Coronary artery (tissue), 2 donors: ENCODE data around the gene AANAT.

Experiments
- DNase-seq: peaks from one replicate; pipeline ENCODE4 v3.0.0-alpha.2; 2017; ENCODE audit warnings: low spot score
- H3K27ac ChIP-seq, 2 donors: fragments of 200-600 bp; sonication (generic); one replicate each; pipeline ENCODE4 v1.5.1; 2016 to 2019
- H3K4me3 ChIP-seq: fragments of 200-600 bp; sonication (generic); 2 replicates; pipeline ENCODE4 v1.5.1; 2016; ENCODE audit warnings: mild to moderate bottlenecking, moderate library complexity
- TF ChIP-seq, protein P1 (sequence below): fragments of 200-600 bp; sonication (generic); IDR thresholded peaks from one replicate; pipeline ENCODE4 v1.5.1; 2019; ENCODE audit warnings: antibody characterized with exemption

Gene AANAT

DNA sequence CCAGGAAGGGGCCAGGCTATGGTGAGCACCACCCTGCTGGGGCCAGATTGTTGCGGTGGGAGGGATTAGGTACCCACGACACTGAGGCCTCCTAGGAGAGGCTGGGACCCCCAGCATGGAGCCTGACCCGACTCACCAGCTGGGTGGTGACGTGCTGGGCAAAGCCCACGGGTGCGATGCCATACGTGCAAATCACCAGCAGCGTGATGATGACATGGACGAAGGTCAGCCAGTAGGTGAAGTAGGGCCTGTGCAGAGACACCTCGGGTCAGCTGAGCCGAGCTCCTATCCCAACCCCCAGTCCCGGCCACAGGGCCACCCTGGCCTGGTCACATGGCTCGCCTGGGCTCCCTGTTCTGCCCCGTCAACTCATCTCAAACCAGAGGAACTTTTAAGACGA lies 7.5 kb downstream of the AANAT start:
- TF ChIP-seq, protein P1, sequence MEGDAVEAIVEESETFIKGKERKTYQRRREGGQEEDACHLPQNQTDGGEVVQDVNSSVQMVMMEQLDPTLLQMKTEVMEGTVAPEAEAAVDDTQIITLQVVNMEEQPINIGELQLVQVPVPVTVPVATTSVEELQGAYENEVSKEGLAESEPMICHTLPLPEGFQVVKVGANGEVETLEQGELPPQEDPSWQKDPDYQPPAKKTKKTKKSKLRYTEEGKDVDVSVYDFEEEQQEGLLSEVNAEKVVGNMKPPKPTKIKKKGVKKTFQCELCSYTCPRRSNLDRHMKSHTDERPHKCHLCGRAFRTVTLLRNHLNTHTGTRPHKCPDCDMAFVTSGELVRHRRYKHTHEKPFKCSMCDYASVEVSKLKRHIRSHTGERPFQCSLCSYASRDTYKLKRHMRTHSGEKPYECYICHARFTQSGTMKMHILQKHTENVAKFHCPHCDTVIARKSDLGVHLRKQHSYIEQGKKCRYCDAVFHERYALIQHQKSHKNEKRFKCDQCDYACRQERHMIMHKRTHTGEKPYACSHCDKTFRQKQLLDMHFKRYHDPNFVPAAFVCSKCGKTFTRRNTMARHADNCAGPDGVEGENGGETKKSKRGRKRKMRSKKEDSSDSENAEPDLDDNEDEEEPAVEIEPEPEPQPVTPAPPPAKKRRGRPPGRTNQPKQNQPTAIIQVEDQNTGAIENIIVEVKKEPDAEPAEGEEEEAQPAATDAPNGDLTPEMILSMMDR = no peak
- Histone ChIP-seq H3K4me3 (no peak overlapping the region), H3K27ac (no peak overlapping the region)
- no peak for DNase-seq

DNA sequence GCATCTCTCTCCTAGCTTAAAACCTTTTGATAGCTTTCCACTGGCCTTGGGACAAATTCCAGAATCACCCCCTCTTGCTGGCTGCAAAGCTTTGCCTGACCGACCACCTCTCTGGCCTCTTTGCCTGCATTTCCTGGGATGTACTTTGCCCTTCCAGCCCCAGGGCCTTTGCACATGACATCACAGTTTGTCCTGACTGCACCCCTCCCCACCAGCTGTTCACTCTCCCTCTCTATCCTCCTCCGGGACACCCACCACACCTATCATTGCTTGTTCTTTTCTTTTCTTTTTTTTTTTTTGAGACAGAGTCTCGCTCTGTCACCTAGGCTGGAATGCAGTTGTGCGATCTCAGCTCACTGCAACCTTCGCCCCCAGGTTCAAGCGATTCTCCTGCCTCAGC lies 7.9 kb downstream of the AANAT start:
- TF ChIP-seq, protein P1 = no peak
- H3K27ac ChIP-seq = no peak overlapping the region
- H3K4me3 ChIP-seq = no peak overlapping the region
- no peak for DNase-seq

DNA sequence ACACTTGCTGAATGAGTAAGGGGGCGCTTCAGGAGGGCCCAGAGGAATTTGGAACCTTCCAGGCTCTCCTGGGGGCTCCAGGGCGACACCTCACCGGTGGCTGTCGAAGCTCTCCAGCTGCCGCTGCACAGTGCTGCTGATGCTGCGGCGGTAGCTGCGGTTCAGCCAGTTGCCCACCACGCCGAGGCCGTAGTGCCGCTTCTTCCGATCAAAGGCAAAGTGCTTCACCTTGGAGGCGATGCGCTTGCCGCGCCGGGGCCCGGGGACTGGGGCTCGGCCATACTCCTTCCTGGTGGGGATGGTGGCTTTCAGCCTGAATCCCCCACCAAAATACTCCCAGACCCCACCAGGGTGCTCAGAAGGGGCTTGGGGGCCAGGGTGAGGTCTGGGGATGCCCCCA lies 9.3 kb downstream of the AANAT start:
- no peak for DNase-seq
- H3K27ac ChIP-seq = no peak overlapping the region

DNA sequence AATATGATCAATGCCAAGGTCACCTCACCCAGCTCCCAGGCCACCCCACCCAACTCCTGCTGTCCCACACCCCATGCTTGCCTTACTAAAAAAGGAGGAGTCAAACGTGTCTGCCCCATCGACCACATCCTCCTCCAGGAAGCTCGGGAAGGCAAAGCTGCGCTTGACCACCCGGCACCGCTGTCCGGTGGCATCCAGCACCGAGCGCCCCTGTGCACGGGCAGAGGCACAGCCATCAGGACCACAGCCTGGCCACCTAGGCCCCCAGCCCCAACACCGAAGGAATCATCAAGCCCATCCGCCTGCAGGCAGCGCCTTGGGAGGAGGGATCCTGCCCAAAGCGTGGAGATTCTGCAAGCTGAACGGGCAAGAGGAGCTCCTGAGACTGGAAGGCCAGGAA lies 10.2 kb downstream of the AANAT start:
- no peak overlapping the region for H3K27ac ChIP-seq
- no peak overlapping the region for H3K4me3 ChIP-seq
- DNase-seq = no peak
- TF ChIP-seq, protein P1 = no peak

More for the DNA sequence above, 9.3 kb downstream of the AANAT start:
- H3K4me3 ChIP-seq = no peak overlapping the region
- TF ChIP-seq, protein P1 = no peak

DNA sequence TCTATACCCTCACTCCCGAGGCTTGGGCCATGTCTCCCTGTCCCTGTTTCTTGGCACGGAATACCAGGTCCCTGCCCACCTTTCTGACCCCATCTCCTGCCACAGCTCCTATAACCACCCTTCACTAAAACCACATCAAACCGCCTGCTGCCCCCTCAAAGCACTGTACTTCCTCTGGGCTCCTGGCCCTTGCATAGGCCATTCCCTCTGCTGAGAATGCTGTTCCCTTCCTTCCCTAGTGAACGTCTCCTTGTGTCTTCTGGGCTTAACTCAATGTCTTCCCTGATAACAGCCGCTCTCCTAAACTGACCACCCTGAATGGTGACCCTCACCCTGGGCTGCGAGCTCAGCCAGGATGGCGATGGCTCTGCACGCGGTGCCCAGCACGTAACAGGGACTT lies 10.7 kb downstream of the AANAT start:
- DNase-seq = no peak
- no peak overlapping the region for H3K4me3 ChIP-seq
- TF ChIP-seq, protein P1 = no peak
- no peak overlapping the region for H3K27ac ChIP-seq

DNA sequence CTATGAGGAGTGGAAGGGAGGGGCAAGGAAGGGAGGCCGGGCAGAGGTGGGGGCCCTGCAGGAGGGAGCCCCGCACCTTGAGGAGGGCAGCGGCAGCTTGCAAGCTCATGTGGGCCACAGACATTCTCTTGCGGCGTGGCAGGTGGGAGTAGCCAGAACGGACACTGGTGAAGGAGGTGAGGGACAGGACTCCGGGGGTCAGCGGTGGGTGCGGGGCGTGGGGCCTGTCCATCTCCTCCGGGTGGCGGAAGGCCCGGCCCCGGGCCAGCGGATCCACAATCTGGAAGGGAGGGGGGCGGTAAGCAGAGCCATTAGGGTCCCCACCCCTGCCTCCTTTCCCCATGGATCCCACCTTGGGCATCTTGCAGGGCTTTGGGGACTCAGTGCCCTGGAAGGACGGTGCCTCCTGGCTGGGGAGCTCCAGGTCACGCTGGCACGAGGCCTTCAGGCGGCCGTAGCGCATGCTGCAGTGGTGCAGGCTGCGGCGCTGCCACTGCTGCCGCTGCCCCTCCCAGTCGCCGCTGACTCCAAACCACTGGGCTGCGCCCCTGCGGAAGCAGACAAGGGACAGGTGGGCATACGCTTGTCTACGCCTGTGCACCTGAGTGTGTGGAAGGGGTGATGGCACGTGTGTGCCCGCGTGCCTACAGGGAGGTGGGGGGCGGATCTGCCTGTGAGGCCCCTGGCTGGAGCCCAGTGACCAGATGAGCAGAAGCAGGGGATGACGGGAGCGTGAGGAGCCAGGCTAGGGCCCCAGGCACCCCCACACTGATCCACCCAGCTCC lies 11.5 kb downstream of the AANAT start:
- H3K4me3 ChIP-seq = no peak overlapping the region
- no peak overlapping the region for H3K27ac ChIP-seq
- TF ChIP-seq, protein P1 = no peak
- no peak for DNase-seq

DNA sequence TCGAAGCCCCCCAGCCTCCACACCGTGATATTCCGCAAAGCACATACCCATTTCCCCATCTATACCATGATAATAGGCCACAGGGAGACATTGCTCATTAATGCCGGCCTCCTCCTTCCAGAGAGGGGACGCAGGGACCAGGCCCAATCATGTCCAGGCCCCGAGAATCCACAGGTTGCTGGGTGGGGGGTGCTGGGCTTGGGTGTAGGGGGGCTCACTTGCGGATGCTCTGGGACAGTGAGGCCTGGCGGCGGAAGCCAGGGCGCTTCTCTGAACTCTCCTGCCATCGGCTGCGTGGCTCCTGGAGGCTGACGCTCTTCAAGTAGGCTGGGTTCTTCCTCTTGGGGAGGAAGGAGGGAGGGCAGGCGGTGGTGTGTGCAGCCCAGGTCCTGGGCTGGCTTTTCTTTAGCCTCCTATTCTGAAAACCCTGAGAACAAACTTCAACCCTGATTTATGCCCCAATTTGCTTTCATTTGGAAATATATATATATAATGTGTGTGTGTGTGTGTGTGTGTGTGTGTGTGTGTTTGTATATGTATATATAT lies 12.2 kb downstream of the AANAT start:
- TF ChIP-seq, protein P1 = no peak
- Histone ChIP-seq H3K27ac (no peak overlapping the region), H3K4me3 (no peak overlapping the region)
- DNase-seq = no peak
